HG02870 (cell line): ENCODE data around the gene KIF21A.
A peak's percentile ranks its signal among the peaks of the same experiment; 100 is the strongest.
"Not testable (repeated sequence)": the region's sequence is repeated elsewhere in the genome, so short reads cannot be mapped to it uniquely, and the experiment has no call there.

Source experiments
- ATAC-seq: cut with Tn5 transposase; IDR thresholded peaks from one replicate; pipeline ENCODE4 v1.9.1; 2021; ENCODE audit warnings: mild to moderate bottlenecking, moderate library complexity; ENCODE audit not compliant: unreplicated experiment

Gene KIF21A, protein sequence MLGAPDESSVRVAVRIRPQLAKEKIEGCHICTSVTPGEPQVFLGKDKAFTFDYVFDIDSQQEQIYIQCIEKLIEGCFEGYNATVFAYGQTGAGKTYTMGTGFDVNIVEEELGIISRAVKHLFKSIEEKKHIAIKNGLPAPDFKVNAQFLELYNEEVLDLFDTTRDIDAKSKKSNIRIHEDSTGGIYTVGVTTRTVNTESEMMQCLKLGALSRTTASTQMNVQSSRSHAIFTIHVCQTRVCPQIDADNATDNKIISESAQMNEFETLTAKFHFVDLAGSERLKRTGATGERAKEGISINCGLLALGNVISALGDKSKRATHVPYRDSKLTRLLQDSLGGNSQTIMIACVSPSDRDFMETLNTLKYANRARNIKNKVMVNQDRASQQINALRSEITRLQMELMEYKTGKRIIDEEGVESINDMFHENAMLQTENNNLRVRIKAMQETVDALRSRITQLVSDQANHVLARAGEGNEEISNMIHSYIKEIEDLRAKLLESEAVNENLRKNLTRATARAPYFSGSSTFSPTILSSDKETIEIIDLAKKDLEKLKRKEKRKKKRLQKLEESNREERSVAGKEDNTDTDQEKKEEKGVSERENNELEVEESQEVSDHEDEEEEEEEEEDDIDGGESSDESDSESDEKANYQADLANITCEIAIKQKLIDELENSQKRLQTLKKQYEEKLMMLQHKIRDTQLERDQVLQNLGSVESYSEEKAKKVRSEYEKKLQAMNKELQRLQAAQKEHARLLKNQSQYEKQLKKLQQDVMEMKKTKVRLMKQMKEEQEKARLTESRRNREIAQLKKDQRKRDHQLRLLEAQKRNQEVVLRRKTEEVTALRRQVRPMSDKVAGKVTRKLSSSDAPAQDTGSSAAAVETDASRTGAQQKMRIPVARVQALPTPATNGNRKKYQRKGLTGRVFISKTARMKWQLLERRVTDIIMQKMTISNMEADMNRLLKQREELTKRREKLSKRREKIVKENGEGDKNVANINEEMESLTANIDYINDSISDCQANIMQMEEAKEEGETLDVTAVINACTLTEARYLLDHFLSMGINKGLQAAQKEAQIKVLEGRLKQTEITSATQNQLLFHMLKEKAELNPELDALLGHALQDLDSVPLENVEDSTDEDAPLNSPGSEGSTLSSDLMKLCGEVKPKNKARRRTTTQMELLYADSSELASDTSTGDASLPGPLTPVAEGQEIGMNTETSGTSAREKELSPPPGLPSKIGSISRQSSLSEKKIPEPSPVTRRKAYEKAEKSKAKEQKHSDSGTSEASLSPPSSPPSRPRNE (N-terminal part only)

GRCh38 chr12:39443081-39443928 is at the start of gene KIF21A:
KIF21A (minus strand) TSS chr12:39443120; CDS start chr12:39442970, 150 bp downstream.
- ATAC-seq = peak; percentile 88

- no peak for ATAC-seq
Observed at GRCh38 chr12:39490500-39491282, 47.8 kb upstream of the KIF21A start.

DNA sequence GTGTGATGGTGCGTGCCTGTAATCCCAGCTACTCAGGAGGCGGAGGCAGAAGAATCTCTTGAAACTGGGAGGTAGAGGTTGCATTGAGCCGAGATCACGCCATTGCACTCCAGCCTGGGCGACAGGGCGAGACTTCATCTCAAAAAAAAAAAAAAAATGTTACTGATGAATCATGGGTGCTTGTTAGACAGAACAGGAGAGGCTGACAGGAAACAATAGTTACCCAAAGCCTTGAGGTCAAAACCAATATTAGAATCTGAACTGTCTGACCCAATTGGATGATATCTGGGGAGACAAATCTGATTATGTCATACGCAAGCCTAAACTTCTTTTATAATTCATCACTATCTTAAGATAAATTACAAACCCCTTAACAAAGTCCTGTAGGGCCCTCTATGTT is 40.7 kb upstream of the KIF21A start:
- ATAC-seq = no peak

DNA sequence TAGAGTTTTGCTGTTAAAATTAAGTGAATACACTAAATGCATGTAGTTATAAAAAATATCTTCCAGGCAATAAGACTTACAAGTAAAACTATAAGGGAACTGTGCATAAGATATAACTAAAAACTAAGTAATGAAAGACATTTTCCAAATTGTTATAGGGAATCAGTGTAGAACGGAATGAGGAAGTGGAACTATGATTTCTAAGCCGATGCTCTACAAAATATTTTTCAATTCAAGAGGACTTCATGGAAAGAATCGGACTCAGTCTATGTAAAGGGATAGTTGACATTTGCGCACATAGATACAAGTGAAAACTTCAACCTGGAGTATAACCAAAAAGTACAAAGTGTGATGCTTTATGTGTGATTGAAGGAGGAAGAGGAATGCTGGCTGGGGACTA is 40.1 kb upstream of the KIF21A start:
- ATAC-seq = no peak

DNA sequence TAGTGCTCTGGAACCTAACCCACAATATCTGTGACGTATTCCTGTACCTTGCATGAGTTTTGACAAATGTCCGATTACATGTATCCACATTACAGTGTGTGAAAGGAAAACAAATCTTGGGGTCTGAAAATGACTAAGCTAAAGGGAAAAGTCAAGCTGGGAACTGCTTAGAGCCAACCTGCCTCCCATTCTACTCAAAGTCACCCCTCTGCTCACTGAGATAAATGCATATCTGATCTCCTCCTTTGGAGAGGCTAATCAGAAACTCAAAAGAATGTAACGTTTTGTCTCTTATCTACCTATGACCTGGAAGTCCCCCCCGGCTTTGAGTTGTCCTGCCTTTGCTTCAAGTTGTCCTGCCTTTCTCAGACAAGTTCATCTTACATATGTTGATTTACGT is 34.0 kb upstream of the KIF21A start:
- ATAC-seq = no peak

GRCh38 chr12:39476121-39476520 is 33.2 kb upstream of the KIF21A start:
- ATAC-seq = no peak

GRCh38 chr12:39475136-39475535 is 32.2 kb upstream of the KIF21A start:
- not testable (repeated sequence) for ATAC-seq

GRCh38 chr12:39467432-39467870 is 24.5 kb upstream of the KIF21A start:
- ATAC-seq = peak; percentile 94

- ATAC-seq = no peak
Observed at GRCh38 chr12:39464976-39465695, 22.2 kb upstream of the KIF21A start.

DNA sequence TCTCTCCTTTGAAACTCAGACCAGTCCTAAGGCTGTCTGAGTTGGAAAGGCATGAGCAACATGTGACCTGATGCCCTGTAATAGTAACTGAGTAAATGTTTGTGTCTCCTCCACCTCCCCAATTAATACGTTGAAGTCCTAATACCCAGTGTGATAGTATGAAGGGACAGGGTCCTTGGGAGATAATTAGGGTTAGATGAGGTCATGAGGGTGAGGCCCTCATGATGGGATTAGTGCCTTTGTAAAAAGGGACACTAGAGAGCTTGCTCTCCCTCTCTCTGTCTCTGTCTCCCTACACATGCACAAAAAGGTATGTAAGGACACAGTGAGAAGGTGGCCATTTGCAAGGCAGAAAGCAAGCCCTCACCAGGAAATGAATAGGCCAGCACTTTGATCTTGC is 18.1 kb upstream of the KIF21A start:
- ATAC-seq = no peak

DNA sequence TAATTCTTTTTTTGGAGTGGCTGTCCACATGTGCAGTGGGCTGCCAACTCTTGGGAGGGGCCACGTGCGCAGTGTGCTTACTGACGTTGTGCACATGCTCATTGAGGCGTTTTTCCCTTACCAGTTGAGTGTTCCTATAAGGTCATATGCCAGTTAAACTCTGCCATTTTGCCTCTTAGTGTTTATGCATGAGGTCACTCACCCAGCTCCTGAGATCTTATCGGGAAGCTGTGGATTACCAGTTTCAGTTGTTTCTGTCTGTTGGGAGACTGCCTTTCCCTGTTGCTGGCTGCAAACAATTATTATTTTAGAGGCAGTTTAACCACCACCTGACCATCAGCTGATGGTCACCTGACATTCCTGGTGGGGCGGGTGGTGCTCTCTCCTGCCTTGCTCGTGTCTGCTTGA is 16.1 kb upstream of the KIF21A start:
- ATAC-seq = no peak

DNA sequence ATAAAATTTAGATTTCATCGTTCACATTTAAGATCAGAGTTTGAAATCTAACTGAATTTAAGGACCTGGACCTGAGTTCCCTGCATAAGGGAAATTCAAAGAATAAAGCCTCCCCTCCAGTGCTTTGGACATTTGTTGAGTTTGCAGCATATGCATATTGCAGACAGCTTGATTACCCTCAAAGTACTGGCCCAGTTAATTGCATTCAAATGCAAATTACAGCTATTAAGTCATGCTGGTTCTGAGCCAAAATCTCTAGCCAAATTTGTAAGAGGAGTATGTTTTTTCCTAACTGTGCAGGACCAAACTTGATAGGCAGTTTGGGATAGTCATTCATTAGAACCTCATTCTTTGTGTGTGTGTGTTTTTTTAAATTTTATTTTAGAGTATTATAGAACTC is 9.1 kb upstream of the KIF21A start:
- ATAC-seq = no peak

GRCh38 chr12:39448038-39448437 is 5.1 kb upstream of the KIF21A start:
- ATAC-seq = no peak

DNA sequence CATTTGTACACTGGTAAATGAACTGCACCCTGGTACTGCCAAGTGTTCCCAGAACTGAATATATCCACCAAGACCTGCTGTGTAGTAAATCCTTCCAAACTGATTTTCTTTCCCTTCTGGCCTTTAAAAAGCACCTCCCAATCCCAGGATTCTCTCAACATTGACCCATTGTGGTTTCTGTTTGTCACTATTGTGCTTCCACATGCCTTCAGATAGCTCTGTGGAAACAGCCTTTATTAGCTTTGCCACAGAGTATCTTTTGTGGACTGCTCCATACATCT is 949 bp upstream of the KIF21A start:
- no peak for ATAC-seq

- ATAC-seq = peak; percentile 29
Observed at GRCh38 chr12:39442831-39443080, 164 bp downstream of the KIF21A start.

- ATAC-seq = peak; percentile 23
Observed at GRCh38 chr12:39441963-39442830, 723 bp downstream of the KIF21A start.

GRCh38 chr12:39441189-39441962 is 1.5 kb downstream of the KIF21A start:
- ATAC-seq = no peak
